LNCaP clone FGC (cell line): ENCODE data around the gene SLC25A22.

ENCODE experiments used
- DNase-seq: peaks from one replicate; pipeline ENCODE4 v3.0.0-alpha.2; 2011; ENCODE audit warnings: low read depth
- H3K4me3 ChIP-seq: 2 replicates; pipeline ENCODE4 v1.5.1; 2011; ENCODE audit warnings: mild to moderate bottlenecking, low read depth, low read length, control low read depth
- TF ChIP-seq, protein P1 (sequence below): IDR thresholded peaks from 2 replicates; pipeline ENCODE4 v1.5.1; 2012; ENCODE audit warnings: mild to moderate bottlenecking; ENCODE audit not compliant: control insufficient read depth, insufficient read depth; ENCODE audit errors: extremely low read depth

SLC25A22 gene

GRCh38 chr11:776561-777287, 21.4 kb downstream of the SLC25A22 start:
- no peak for DNase-seq
- TF ChIP-seq, protein P1, sequence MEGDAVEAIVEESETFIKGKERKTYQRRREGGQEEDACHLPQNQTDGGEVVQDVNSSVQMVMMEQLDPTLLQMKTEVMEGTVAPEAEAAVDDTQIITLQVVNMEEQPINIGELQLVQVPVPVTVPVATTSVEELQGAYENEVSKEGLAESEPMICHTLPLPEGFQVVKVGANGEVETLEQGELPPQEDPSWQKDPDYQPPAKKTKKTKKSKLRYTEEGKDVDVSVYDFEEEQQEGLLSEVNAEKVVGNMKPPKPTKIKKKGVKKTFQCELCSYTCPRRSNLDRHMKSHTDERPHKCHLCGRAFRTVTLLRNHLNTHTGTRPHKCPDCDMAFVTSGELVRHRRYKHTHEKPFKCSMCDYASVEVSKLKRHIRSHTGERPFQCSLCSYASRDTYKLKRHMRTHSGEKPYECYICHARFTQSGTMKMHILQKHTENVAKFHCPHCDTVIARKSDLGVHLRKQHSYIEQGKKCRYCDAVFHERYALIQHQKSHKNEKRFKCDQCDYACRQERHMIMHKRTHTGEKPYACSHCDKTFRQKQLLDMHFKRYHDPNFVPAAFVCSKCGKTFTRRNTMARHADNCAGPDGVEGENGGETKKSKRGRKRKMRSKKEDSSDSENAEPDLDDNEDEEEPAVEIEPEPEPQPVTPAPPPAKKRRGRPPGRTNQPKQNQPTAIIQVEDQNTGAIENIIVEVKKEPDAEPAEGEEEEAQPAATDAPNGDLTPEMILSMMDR, result no peak
- peak overlapping the region; percentile 97 for H3K4me3 ChIP-seq

- DNase-seq, result no peak
- H3K4me3 ChIP-seq, result peak overlapping the region; percentile 97
- TF ChIP-seq, protein P1, result no peak
Observed at GRCh38 chr11:776263-776560, 21.9 kb downstream of the SLC25A22 start.

GRCh38 chr11:774873-775592, 23.0 kb downstream of the SLC25A22 start:
- no peak for DNase-seq
- no peak overlapping the region for H3K4me3 ChIP-seq
- TF ChIP-seq, protein P1, result no peak

DNA sequence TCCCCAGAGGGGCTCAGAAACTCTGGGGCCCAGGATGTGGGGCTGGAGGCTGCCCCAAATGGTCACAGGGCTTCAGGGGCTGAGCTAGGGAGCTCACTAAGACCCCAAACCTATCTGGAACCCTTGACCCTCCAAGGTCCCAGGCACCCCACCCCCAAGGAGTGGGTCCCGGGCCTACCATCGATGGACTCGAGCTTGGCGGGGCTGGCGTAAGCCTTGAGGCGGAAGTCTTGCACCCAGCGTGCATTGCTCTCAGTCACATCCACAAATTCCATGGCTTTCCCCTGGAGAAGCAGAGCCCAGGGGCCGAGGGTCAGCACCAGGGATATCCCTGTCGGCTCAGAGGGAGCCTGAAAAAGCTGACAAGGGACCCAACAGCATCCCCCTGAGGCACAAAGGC, 24.3 kb downstream of the SLC25A22 start:
- no peak for DNase-seq
- no peak overlapping the region for H3K4me3 ChIP-seq
- TF ChIP-seq, protein P1, result no peak

- no peak overlapping the region for H3K4me3 ChIP-seq
- DNase-seq, result no peak
- TF ChIP-seq, protein P1, result no peak
Observed at GRCh38 chr11:773425-773824, 24.7 kb downstream of the SLC25A22 start.

DNA sequence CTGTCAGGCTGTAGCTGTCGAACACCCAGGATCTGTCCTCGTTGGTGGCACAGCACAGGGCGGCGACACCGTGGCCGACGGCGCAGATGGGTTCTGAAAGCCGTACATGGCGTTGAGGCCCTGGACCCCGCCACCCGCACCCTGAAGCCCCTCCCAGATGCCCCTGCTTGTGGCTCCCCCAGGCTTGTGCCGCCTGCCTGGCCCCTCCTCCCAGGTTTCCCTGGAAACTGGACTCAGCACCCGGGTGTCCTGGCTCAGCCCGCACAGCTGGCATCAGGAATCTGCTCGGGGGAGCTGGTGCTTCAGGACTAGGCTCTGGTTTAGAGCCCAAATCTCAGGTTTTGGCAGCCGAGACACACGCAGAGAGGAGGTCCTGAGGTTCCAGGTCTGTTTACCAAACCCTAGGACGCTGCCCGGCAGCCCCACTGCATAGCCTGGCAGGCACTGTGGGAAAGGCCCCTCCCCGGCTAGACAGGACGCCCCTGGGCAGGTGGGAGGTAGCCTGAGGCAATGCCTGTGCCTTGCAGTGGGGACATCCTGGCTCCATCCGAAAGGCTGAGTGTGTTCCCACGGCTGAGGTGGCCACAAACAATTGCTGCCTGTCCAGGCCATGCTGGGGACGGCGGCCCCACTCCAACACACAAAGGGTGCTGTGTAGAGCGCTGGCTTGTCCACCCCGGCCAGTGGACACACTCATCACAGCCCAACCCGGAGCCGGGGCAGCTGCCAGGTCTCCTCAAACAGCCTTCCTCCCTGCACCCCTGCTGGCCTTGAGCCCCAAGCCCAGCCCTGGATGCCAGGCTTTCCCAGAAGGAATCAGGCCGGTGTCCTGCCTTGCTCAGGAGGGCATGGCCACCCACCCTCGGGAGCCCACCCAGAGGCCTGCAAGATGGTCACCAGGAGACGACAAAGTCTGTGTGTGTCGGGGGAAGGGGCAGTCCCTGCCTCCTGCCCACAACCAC, 25.4 kb downstream of the SLC25A22 start:
- TF ChIP-seq, protein P1, result no peak
- DNase-seq, result no peak
- no peak overlapping the region for H3K4me3 ChIP-seq
